ENCODE results near the gene PALS1.

PALS1 gene

DNA sequence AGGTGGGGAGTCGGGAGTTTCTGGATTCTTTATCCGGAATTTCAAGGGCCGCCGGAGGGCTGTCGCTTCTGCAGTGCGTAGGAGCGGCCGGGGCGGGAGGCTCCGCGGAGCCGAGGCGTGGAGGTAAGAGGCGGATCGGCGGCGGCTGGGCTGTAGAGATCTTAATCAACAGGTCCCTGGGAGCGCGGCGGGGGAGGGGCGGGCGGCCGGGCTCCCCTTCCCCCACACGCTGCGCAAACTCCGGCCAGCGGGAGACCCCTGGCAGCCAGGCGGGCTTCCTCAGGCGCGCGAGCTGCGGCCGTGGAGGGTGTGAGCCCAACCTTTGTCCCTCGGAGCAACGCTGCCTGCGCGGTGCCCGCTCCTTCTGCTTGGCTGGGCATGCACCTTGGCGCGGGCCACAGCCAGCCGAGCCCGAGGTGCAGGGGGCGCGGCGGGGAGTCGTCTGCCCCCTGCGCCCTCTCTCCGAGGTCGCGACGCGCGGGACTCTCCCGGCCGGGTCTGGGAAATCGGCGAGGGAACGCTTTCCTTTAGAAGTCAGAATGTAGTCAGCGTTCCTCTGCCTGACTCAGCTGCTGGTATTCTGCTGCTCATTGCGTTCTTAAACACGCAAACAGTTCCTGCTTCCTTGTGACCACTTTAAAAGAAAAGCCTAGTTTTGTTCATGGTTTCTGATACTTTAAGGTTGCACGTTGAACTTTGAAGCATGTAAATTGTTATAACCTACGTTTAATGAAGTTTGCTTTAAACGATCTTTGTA lies at the start of gene PALS1 (continued):
- TF ChIP-seq, protein P1, sequence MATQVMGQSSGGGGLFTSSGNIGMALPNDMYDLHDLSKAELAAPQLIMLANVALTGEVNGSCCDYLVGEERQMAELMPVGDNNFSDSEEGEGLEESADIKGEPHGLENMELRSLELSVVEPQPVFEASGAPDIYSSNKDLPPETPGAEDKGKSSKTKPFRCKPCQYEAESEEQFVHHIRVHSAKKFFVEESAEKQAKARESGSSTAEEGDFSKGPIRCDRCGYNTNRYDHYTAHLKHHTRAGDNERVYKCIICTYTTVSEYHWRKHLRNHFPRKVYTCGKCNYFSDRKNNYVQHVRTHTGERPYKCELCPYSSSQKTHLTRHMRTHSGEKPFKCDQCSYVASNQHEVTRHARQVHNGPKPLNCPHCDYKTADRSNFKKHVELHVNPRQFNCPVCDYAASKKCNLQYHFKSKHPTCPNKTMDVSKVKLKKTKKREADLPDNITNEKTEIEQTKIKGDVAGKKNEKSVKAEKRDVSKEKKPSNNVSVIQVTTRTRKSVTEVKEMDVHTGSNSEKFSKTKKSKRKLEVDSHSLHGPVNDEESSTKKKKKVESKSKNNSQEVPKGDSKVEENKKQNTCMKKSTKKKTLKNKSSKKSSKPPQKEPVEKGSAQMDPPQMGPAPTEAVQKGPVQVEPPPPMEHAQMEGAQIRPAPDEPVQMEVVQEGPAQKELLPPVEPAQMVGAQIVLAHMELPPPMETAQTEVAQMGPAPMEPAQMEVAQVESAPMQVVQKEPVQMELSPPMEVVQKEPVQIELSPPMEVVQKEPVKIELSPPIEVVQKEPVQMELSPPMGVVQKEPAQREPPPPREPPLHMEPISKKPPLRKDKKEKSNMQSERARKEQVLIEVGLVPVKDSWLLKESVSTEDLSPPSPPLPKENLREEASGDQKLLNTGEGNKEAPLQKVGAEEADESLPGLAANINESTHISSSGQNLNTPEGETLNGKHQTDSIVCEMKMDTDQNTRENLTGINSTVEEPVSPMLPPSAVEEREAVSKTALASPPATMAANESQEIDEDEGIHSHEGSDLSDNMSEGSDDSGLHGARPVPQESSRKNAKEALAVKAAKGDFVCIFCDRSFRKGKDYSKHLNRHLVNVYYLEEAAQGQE (tag by site-specific recombination; IDR thresholded peaks at IDR 0.05) = no peak
- TF ChIP-seq ZNF114 (tag by site-specific recombination; IDR thresholded peaks at IDR 0.05) (no peak), PRDM1 (tag by site-specific recombination; IDR thresholded peaks at IDR 0.05) (no peak), ZNF785 (tag by site-specific recombination; IDR thresholded peaks at IDR 0.05) (no peak), ZNF776 (tag by site-specific recombination; IDR thresholded peaks at IDR 0.05; ENCODE audit: borderline replicate concordance) (no peak), TRIM28 (IDR thresholded peaks at IDR 0.05; ENCODE audit: borderline replicate concordance, low read length) (no peak), ZFP69B (tag by site-specific recombination; IDR thresholded peaks at IDR 0.05) (peak; percentile 70; the same call in 1 of the 2 replicates), KLF7 (tag by site-specific recombination; IDR thresholded peaks at IDR 0.05; ENCODE audit: borderline replicate concordance) (0 out of 2 replicates have a peak, but pooled peaks have one; percentile 38), ZNF155 (tag by site-specific recombination; IDR thresholded peaks at IDR 0.05) (no peak), KLF8 (tag by site-specific recombination; IDR thresholded peaks at IDR 0.05) (peak; percentile 82; the same call in 1 of the 2 replicates), MEIS1 (CRISPR knock-in tag; IDR thresholded peaks at IDR 0.05; ENCODE audit: borderline replicate concordance) (no peak), ZNF10 (tag by site-specific recombination; IDR thresholded peaks at IDR 0.05) (no peak), WT1 (tag by site-specific recombination; IDR thresholded peaks at IDR 0.05) (peak; percentile 50; the same call in 1 of the 2 replicates), ZNF558 (tag by site-specific recombination; IDR thresholded peaks at IDR 0.05) (no peak), ZNF624 (tag by site-specific recombination; IDR thresholded peaks at IDR 0.05) (no peak), ZNF266 (tag by site-specific recombination; IDR thresholded peaks at IDR 0.05; ENCODE audit: low read depth) (no peak)
- TF ChIP-seq, protein P2, sequence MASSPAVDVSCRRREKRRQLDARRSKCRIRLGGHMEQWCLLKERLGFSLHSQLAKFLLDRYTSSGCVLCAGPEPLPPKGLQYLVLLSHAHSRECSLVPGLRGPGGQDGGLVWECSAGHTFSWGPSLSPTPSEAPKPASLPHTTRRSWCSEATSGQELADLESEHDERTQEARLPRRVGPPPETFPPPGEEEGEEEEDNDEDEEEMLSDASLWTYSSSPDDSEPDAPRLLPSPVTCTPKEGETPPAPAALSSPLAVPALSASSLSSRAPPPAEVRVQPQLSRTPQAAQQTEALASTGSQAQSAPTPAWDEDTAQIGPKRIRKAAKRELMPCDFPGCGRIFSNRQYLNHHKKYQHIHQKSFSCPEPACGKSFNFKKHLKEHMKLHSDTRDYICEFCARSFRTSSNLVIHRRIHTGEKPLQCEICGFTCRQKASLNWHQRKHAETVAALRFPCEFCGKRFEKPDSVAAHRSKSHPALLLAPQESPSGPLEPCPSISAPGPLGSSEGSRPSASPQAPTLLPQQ (tag by site-specific recombination; IDR thresholded peaks at IDR 0.05) = peak; percentile 85
- TF ChIP-seq, protein P3, sequence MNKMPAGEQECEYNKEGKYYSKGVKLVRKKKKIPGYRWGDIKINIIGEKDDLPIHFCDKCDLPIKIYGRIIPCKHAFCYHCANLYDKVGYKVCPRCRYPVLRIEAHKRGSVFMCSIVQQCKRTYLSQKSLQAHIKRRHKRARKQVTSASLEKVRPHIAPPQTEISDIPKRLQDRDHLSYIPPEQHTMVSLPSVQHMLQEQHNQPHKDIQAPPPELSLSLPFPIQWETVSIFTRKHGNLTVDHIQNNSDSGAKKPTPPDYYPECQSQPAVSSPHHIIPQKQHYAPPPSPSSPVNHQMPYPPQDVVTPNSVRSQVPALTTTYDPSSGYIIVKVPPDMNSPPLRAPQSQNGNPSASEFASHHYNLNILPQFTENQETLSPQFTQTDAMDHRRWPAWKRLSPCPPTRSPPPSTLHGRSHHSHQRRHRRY (tag by site-specific recombination; IDR thresholded peaks at IDR 0.05) = no peak
- TF ChIP-seq, protein P4, sequence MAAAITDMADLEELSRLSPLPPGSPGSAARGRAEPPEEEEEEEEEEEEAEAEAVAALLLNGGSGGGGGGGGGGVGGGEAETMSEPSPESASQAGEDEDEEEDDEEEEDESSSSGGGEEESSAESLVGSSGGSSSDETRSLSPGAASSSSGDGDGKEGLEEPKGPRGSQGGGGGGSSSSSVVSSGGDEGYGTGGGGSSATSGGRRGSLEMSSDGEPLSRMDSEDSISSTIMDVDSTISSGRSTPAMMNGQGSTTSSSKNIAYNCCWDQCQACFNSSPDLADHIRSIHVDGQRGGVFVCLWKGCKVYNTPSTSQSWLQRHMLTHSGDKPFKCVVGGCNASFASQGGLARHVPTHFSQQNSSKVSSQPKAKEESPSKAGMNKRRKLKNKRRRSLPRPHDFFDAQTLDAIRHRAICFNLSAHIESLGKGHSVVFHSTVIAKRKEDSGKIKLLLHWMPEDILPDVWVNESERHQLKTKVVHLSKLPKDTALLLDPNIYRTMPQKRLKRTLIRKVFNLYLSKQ (tag by site-specific recombination; IDR thresholded peaks at IDR 0.05; ENCODE audit: borderline replicate concordance) = no peak
- TF ChIP-seq, protein P5, sequence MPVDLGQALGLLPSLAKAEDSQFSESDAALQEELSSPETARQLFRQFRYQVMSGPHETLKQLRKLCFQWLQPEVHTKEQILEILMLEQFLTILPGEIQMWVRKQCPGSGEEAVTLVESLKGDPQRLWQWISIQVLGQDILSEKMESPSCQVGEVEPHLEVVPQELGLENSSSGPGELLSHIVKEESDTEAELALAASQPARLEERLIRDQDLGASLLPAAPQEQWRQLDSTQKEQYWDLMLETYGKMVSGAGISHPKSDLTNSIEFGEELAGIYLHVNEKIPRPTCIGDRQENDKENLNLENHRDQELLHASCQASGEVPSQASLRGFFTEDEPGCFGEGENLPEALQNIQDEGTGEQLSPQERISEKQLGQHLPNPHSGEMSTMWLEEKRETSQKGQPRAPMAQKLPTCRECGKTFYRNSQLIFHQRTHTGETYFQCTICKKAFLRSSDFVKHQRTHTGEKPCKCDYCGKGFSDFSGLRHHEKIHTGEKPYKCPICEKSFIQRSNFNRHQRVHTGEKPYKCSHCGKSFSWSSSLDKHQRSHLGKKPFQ (tag by site-specific recombination; IDR thresholded peaks at IDR 0.05) = 0 out of 2 replicates have a peak, but pooled peaks have one; percentile 20
- TF ChIP-seq, protein P6, sequence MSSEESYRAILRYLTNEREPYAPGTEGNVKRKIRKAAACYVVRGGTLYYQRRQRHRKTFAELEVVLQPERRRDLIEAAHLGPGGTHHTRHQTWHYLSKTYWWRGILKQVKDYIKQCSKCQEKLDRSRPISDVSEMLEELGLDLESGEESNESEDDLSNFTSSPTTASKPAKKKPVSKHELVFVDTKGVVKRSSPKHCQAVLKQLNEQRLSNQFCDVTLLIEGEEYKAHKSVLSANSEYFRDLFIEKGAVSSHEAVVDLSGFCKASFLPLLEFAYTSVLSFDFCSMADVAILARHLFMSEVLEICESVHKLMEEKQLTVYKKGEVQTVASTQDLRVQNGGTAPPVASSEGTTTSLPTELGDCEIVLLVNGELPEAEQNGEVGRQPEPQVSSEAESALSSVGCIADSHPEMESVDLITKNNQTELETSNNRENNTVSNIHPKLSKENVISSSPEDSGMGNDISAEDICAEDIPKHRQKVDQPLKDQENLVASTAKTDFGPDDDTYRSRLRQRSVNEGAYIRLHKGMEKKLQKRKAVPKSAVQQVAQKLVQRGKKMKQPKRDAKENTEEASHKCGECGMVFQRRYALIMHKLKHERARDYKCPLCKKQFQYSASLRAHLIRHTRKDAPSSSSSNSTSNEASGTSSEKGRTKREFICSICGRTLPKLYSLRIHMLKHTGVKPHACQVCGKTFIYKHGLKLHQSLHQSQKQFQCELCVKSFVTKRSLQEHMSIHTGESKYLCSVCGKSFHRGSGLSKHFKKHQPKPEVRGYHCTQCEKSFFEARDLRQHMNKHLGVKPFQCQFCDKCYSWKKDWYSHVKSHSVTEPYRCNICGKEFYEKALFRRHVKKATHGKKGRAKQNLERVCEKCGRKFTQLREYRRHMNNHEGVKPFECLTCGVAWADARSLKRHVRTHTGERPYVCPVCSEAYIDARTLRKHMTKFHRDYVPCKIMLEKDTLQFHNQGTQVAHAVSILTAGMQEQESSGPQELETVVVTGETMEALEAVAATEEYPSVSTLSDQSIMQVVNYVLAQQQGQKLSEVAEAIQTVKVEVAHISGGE (tag by site-specific recombination; conservative IDR thresholded peaks at IDR 0.05; ENCODE audit: low read depth) = no peak
- TF ChIP-seq, protein P7, sequence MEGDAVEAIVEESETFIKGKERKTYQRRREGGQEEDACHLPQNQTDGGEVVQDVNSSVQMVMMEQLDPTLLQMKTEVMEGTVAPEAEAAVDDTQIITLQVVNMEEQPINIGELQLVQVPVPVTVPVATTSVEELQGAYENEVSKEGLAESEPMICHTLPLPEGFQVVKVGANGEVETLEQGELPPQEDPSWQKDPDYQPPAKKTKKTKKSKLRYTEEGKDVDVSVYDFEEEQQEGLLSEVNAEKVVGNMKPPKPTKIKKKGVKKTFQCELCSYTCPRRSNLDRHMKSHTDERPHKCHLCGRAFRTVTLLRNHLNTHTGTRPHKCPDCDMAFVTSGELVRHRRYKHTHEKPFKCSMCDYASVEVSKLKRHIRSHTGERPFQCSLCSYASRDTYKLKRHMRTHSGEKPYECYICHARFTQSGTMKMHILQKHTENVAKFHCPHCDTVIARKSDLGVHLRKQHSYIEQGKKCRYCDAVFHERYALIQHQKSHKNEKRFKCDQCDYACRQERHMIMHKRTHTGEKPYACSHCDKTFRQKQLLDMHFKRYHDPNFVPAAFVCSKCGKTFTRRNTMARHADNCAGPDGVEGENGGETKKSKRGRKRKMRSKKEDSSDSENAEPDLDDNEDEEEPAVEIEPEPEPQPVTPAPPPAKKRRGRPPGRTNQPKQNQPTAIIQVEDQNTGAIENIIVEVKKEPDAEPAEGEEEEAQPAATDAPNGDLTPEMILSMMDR (tag by site-specific recombination; IDR thresholded peaks at IDR 0.05) = peak; percentile 48; the same call in 1 of the 2 replicates
